ENCODE results near the gene SLC38A8. TPM values are rescaled to one million over a fixed set of nuclear protein-coding genes. Genes with fewer than 3 reads are reported as not detected.

The SLC38A8 gene
- not detected for total RNA-seq
- not detected for total RNA-seq (2013)

GRCh38 chr16:84042308-84042878, at the start of gene SLC38A8:
Gene SLC38A8, minus strand, starts transcription at chr16:84042795. Its CDS starts 638 bp downstream, at chr16:84042157.
- no peak for TF ChIP-seq CTCF (IDR thresholded peaks at IDR 0.05)
- H3K9me3 Mint-ChIP-seq = no peaks in the 10 kb centered on the region
- no peak for DNase-seq
- no peak within 1 kb of the TSS for H3K4me3 Mint-ChIP-seq
- Histone ChIP-seq H3K4me1 (ENCODE audit: control insufficient read depth, insufficient read depth, low read length) (no peaks in the 10 kb centered on the region), H3K36me3 (ENCODE audit: control insufficient read depth, insufficient read depth, low read length) (no peaks in the 10 kb centered on the region), H3K27ac (ENCODE audit: low read length) (no peak within 1 kb of the TSS), H3K27me3 (ENCODE audit: control insufficient read depth, insufficient read depth, low read length) (peaks cover 5% of the 10 kb centered on the region), H3K9me3 (ENCODE audit: control insufficient read depth, insufficient read depth, low read length) (no peaks in the 10 kb centered on the region), H3K4me3 (ENCODE audit: low read length) (no peak within 1 kb of the TSS)
- no peaks in the 10 kb centered on the region for H3K4me1 Mint-ChIP-seq
- ATAC-seq = no peak
- peaks cover 10 to 11% of the 10 kb centered on the region in 2 donors for H3K27me3 Mint-ChIP-seq (ENCODE audit: low read depth in 2 of 2)
- WGBS (ENCODE audit: insufficient coverage) = 59% methylated on average over 8 of the region's 9 CpGs
- intact Hi-C loops (cut with micrococcal nuclease) = no loop called here
- H3K36me3 Mint-ChIP-seq = no peaks in the 10 kb centered on the region
- H3K27ac Mint-ChIP-seq = no peak within 1 kb of the TSS

GRCh38 chr16:84091460-84091859, 48.9 kb upstream of the SLC38A8 start:
- Histone ChIP-seq H3K27me3 (ENCODE audit: control insufficient read depth, insufficient read depth, low read length) (no peaks in the 10 kb centered on the region), H3K4me1 (ENCODE audit: control insufficient read depth, insufficient read depth, low read length) (peaks cover 15% of the 10 kb centered on the region), H3K4me3 (ENCODE audit: low read length) (no peak overlapping the region), H3K9me3 (ENCODE audit: control insufficient read depth, insufficient read depth, low read length) (no peaks in the 10 kb centered on the region), H3K36me3 (ENCODE audit: control insufficient read depth, insufficient read depth, low read length) (peaks cover 72% of the 10 kb centered on the region), H3K27ac (ENCODE audit: low read length) (no peak overlapping the region)
- H3K27ac Mint-ChIP-seq = no peak overlapping the region
- H3K4me1 Mint-ChIP-seq = peaks cover 17 to 24% of the 10 kb centered on the region in 2 donors
- peaks cover 45% of the 10 kb centered on the region for H3K36me3 Mint-ChIP-seq
- no peaks in the 10 kb centered on the region for H3K27me3 Mint-ChIP-seq (ENCODE audit: low read depth in 2 of 2)
- 90% methylated on average over 9 of the region's 10 CpGs for WGBS (ENCODE audit: insufficient coverage)
- intact Hi-C loops (cut with micrococcal nuclease) = no loop called here
- H3K9me3 Mint-ChIP-seq = no peaks in the 10 kb centered on the region
- TF ChIP-seq CTCF (IDR thresholded peaks at IDR 0.05) = no peak
- H3K4me3 Mint-ChIP-seq = no peak overlapping the region
- ATAC-seq (no peak), DNase-seq (no peak)

GRCh38 chr16:84090211-84090610, 47.6 kb upstream of the SLC38A8 start:
- H3K4me3 ChIP-seq (ENCODE audit: low read length) = no peak overlapping the region
- DNase-seq = no peak
- no peak overlapping the region for H3K4me3 Mint-ChIP-seq
- intact Hi-C loops (cut with micrococcal nuclease) = no loop called here
- H3K27ac Mint-ChIP-seq = no peak overlapping the region
- H3K36me3 ChIP-seq (ENCODE audit: control insufficient read depth, insufficient read depth, low read length) = peaks cover 67% of the 10 kb centered on the region
- no peak overlapping the region for H3K27ac ChIP-seq (ENCODE audit: low read length)
- no peak for ATAC-seq
- no peak for TF ChIP-seq CTCF (IDR thresholded peaks at IDR 0.05)
- WGBS (ENCODE audit: insufficient coverage) = 94% methylated on average over 7 of the region's 9 CpGs
- H3K9me3 Mint-ChIP-seq = no peaks in the 10 kb centered on the region
- H3K4me1 Mint-ChIP-seq = peaks cover 21 to 31% of the 10 kb centered on the region in 2 donors
- no peaks in the 10 kb centered on the region for H3K27me3 Mint-ChIP-seq (ENCODE audit: low read depth in 2 of 2)
- no peaks in the 10 kb centered on the region for H3K27me3 ChIP-seq (ENCODE audit: control insufficient read depth, insufficient read depth, low read length)
- peaks cover 22% of the 10 kb centered on the region for H3K4me1 ChIP-seq (ENCODE audit: control insufficient read depth, insufficient read depth, low read length)
- H3K9me3 ChIP-seq (ENCODE audit: control insufficient read depth, insufficient read depth, low read length) = no peaks in the 10 kb centered on the region
- H3K36me3 Mint-ChIP-seq = peaks cover 45% of the 10 kb centered on the region
